Activated CD4-positive, alpha-beta T cell treated with anti-CD3 and anti-CD28 coated beads, Interleukin-2, Interleukin-6, amounts not matched to agents 100 ng/mL and 50 ng/mL, durations not matched to agents 16 hours and 8 hours (primary cell): ENCODE results near the gene USP2.
A peak's percentile ranks its signal among the peaks of the same experiment; 100 is the strongest.

ENCODE experiments used
- DNase-seq: peaks from one replicate; pipeline ENCODE4 v3.0.0-alpha.2; 2020

Gene USP2

GRCh38 chr11:119375337-119376196, 5.9 kb downstream of the USP2 start:
- no peak for DNase-seq

GRCh38 chr11:119374632-119375336, 6.7 kb downstream of the USP2 start:
- DNase-seq, result no peak

GRCh38 chr11:119373921-119374631, 7.4 kb downstream of the USP2 start:
- DNase-seq, result peak; percentile 60

GRCh38 chr11:119373059-119373920, 8.2 kb downstream of the USP2 start:
- no peak for DNase-seq

- DNase-seq, result no peak
These were observed 9.0 kb downstream of the USP2 start for GRCh38 chr11:119372260-119373058.

GRCh38 chr11:119371778-119372182, 9.7 kb downstream of the USP2 start:
- DNase-seq, result no peak

- no peak for DNase-seq
These were observed 10.4 kb downstream of the USP2 start for GRCh38 chr11:119371067-119371601.

GRCh38 chr11:119370486-119371046, 10.9 kb downstream of the USP2 start:
- no peak for DNase-seq

- no peak for DNase-seq
These were observed 12.2 kb downstream of the USP2 start for GRCh38 chr11:119369132-119369925.

GRCh38 chr11:119368121-119369034, 13.1 kb downstream of the USP2 start:
- no peak for DNase-seq

GRCh38 chr11:119367661-119368120, 13.8 kb downstream of the USP2 start:
- no peak for DNase-seq

GRCh38 chr11:119366690-119367620, 14.5 kb downstream of the USP2 start:
- DNase-seq, result no peak

GRCh38 chr11:119365071-119365591, 16.4 kb downstream of the USP2 start:
- DNase-seq, result no peak

- peak; percentile 63 for DNase-seq
These were observed 17.5 kb downstream of the USP2 start for GRCh38 chr11:119363851-119364590.

GRCh38 chr11:119363081-119363850, 18.2 kb downstream of the USP2 start:
- DNase-seq, result no peak

GRCh38 chr11:119362741-119363080, 18.8 kb downstream of the USP2 start:
- no peak for DNase-seq
